Stomach (tissue), 4 donors: ENCODE data around the gene PLOD2.

Experiments
- EP300 ChIP-seq: sonication (generic); formaldehyde crosslinking; IDR thresholded peaks from one replicate; pipeline ENCODE4 v1.6.1; 2017; ENCODE audit warnings: antibody characterized with exemption
- POLR2A ChIP-seq, 4 donors: fragments of 450-650 bp; IDR thresholded peaks; one replicate each; pipeline ENCODE4 v1.6.1; 2016; ENCODE audit warnings: antibody characterized with exemption in 4 of 4, control low read depth in 2 of 4, mild to moderate bottlenecking in 1 of 4, moderate library complexity in 1 of 4
- POLR2AphosphoS5 ChIP-seq, 3 donors: sonication (generic); formaldehyde crosslinking; IDR thresholded peaks; one replicate each; pipeline ENCODE4 v1.6.1; 2016; ENCODE audit warnings: antibody characterized with exemption in 3 of 3
- TF ChIP-seq, protein P1 (sequence below), 7 experiments: fragments of 450-650 bp in 4 of 7; fragments of 200-600 bp in 3 of 7; sonication (generic) in 3 of 7; IDR thresholded peaks; one replicate each; pipeline ENCODE4 v1.5.1; 2016 to 2019; ENCODE audit warnings: antibody characterized with exemption in 7 of 7, control low read depth in 2 of 7, mild to moderate bottlenecking in 1 of 7

DNA sequence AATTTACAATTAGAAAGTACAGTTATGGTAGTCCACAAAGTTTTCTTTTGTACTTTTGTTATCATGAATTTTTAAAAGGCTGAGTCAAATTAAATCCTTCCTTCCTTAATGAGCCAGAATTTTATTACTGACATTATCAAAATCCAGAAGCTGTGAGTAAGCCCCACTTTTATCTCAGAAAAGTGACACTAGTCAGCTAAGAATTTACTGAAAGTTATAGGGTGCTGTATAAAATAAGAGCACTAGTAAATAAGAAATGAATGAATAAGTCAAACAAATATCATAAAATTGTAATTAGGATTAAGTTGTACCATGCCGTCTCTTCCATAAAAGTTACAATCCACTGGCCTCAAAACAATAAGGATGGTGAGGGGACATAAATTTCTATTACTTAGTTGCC is 15.3 kb downstream of the PLOD2 start:
- TF ChIP-seq, protein P1, sequence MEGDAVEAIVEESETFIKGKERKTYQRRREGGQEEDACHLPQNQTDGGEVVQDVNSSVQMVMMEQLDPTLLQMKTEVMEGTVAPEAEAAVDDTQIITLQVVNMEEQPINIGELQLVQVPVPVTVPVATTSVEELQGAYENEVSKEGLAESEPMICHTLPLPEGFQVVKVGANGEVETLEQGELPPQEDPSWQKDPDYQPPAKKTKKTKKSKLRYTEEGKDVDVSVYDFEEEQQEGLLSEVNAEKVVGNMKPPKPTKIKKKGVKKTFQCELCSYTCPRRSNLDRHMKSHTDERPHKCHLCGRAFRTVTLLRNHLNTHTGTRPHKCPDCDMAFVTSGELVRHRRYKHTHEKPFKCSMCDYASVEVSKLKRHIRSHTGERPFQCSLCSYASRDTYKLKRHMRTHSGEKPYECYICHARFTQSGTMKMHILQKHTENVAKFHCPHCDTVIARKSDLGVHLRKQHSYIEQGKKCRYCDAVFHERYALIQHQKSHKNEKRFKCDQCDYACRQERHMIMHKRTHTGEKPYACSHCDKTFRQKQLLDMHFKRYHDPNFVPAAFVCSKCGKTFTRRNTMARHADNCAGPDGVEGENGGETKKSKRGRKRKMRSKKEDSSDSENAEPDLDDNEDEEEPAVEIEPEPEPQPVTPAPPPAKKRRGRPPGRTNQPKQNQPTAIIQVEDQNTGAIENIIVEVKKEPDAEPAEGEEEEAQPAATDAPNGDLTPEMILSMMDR (IDR thresholded peaks at IDR 0.05), result no peak
- TF ChIP-seq POLR2A (IDR thresholded peaks at IDR 0.05) (no peak), POLR2AphosphoS5 (IDR thresholded peaks at IDR 0.05) (no peak), EP300 (no peak)
